Measurements from ENCODE around the gene MAP4K2.
A peak's percentile ranks its signal among the peaks of the same experiment; 100 is the strongest.

Gene MAP4K2

DNA sequence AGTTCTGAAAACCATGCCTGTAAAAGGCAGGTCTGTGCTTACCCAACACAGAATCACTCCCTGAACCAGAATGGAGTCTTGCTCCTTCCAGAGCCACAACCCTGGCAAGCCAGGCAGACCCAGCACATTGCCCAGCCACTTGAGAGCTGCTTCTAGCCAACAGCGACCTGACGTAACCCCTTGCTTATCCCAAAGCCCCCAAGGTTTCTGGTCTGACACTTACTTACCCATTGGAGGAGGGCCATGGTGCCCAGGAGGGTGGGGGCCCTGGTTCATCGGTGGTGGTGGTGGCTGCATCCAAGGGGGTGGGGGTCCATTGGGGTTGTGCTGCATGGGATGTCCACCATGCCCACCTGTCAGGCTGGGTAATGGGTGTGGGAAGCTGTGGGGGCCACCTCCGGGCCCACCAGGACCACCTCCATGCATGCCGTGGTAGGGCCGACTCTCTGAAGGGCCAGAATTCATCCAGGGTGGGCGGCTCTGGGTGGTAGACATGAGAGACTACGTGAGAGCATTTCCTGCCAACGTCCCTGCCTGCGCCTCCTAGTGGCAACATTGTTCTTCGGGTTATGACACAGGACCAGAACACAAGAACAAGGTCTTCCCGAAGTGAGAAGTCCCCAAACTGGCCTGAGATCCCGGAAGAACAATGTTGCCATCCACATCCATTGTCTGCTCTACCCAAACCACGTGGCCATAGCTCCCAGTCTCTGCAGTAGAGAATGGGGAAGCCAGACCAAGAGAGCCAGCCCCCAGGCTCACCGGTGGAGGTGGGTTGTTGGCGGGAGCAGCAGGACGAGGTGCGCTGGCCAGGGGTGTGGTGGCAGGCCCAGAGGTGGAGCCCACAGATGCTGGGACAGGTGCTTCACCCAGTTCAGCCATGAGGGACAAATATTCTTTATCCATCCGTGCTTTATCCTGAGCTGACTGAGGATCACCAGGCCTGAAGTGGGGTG is 35.4 kb downstream of the MAP4K2 start:
- H3K27ac ChIP-seq (ENCODE audit: low read length) = no peak overlapping the region

DNA sequence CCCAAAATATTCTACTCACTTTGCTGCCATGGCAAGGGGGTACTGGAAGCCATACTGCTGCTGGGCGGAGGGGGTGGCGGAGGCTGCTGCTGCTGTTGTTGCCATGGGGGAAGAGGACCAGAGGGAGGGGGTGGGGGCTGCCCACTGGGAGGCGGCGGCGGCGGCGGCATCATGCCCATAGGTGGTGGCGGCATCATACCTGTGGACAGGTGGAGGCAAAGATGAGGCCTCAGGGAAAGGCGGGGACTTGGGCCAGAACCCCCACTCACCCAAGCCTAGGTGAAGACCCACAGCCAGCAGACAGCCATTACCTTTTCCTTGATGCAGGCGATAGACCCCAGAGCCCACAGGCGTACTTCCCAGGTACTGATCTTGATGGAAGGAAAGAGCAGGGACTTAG is 36.1 kb downstream of the MAP4K2 start:
- Histone ChIP-seq H3K4me3 (ENCODE audit: low read length) (no peak overlapping the region), H3K4me1 (ENCODE audit: control insufficient read depth, low read depth, low read length) (peaks cover 39% of the 10 kb centered on the region), H3K36me3 (ENCODE audit: control insufficient read depth, low read depth, low read length) (peaks cover 72% of the 10 kb centered on the region), H3K9me3 (ENCODE audit: control insufficient read depth, low read depth, low read length) (no peaks in the 10 kb centered on the region), H3K27ac (ENCODE audit: low read length) (no peak overlapping the region), H3K9ac (ENCODE audit: low read length) (no peak overlapping the region), H3K27me3 (ENCODE audit: control insufficient read depth, insufficient read depth, low read length) (no peaks in the 10 kb centered on the region)

More for the DNA sequence above, 35.4 kb downstream of the MAP4K2 start:
- Histone ChIP-seq H3K9ac (ENCODE audit: low read length) (no peak overlapping the region), H3K27me3 (ENCODE audit: control insufficient read depth, insufficient read depth, low read length) (no peaks in the 10 kb centered on the region), H3K4me3 (ENCODE audit: low read length) (no peak overlapping the region), H3K36me3 (ENCODE audit: control insufficient read depth, low read depth, low read length) (peaks cover 79% of the 10 kb centered on the region), H3K4me1 (ENCODE audit: control insufficient read depth, low read depth, low read length) (peaks cover 33% of the 10 kb centered on the region), H3K9me3 (ENCODE audit: control insufficient read depth, low read depth, low read length) (no peaks in the 10 kb centered on the region)

DNA sequence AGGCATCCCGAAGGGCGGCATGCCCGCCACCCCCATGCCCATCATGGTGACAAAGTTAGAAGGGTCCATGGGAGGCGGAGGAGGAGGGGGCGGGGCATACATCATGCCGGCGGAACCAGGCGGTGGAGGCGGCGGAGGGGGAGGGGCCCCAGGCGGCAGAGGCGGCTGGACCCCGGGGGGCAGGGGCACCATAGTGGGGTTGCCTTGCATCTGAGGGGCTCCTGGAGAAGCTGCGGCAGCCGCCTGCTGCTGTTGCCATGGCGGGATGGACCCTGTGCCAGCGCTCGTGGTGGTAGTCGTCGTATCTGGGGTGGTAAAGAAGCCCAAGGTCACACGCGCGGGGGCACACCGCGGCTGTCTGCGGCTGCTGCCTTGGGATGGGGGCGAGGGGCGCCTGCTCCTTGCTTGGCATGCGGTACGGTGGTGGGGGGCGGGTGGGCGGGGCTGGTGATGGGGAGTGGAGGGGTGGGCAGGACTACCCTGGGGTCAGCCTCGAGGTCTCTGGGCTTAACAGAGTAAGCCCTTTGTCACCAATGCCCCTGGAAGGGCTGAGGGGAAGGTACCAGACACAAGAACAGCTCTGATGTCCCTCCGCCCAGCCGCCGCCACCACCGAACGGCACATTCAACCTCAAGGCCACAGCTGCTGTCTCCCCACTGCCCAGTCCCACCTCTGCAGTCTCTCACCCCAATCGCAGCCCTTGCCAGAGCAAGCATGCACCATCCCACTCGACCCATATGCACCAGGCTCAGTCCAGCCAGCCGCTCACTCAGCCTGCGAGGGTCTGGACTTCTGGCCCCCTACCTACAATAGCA is 37.0 kb downstream of the MAP4K2 start:
- H3K27me3 ChIP-seq (ENCODE audit: control insufficient read depth, insufficient read depth, low read length) = no peaks in the 10 kb centered on the region
- H3K4me1 ChIP-seq (ENCODE audit: control insufficient read depth, low read depth, low read length) = peaks cover 43% of the 10 kb centered on the region
- no peak overlapping the region for H3K4me3 ChIP-seq (ENCODE audit: low read length)
- H3K9ac ChIP-seq (ENCODE audit: low read length) = no peak overlapping the region
- no peak overlapping the region for H3K27ac ChIP-seq (ENCODE audit: low read length)
- H3K36me3 ChIP-seq (ENCODE audit: control insufficient read depth, low read depth, low read length) = peaks cover 64% of the 10 kb centered on the region
- no peaks in the 10 kb centered on the region for H3K9me3 ChIP-seq (ENCODE audit: control insufficient read depth, low read depth, low read length)

DNA sequence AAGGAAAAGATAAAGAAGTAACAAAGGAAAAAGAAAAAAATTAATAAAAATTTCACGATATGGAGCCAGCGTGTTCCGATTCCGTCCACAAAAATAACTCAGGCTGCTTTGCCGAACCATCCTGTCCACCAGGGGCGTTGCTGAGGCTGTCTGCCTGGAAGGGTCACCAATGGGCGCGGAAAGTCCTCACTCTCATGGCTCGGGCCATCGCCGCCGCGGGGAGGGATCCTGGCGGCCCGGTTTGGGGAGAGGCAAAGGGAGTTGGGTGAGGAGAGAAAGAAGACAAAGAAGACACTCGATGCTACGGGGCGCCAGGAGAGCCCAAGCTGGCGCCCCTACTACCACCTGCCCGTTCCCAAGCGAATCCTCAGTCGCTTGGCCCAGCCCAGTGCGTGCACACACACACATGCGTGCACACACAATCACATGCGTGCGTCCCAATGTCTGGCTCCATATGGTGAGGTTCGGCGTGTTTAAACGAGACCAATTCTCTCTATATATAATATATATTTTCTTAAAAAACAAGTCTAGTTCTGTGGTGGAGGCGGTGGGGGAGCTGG is 37.6 kb downstream of the MAP4K2 start:
- no peak overlapping the region for H3K27ac ChIP-seq (ENCODE audit: low read length)
- H3K4me1 ChIP-seq (ENCODE audit: control insufficient read depth, low read depth, low read length) = peaks cover 49% of the 10 kb centered on the region
- H3K9ac ChIP-seq (ENCODE audit: low read length) = no peak overlapping the region
- peaks cover 57% of the 10 kb centered on the region for H3K36me3 ChIP-seq (ENCODE audit: control insufficient read depth, low read depth, low read length)
- no peaks in the 10 kb centered on the region for H3K9me3 ChIP-seq (ENCODE audit: control insufficient read depth, low read depth, low read length)
- no peak overlapping the region for H3K4me3 ChIP-seq (ENCODE audit: low read length)
- H3K27me3 ChIP-seq (ENCODE audit: control insufficient read depth, insufficient read depth, low read length) = no peaks in the 10 kb centered on the region

DNA sequence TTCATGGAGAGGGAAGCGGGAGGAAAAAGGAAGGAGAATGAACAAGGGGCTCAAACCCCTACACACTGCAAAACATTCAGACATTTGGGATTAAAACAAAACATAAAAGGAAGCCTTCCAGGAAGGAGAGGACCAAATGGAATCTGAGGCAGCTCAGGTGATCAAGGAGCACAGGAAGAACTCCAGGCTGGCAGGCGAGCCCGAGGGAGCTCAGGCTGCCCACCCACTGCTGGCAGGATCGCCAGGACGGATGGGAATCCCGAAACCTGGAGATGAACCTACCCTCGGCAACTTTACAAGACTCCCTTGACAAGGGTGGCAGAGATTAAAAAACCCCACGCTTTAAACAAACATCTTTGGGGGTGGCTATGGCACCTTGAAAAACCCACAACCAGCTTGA is 38.3 kb downstream of the MAP4K2 start:
- H3K36me3 ChIP-seq (ENCODE audit: control insufficient read depth, low read depth, low read length) = peaks cover 51% of the 10 kb centered on the region
- no peak overlapping the region for H3K9ac ChIP-seq (ENCODE audit: low read length)
- H3K27ac ChIP-seq (ENCODE audit: low read length) = no peak overlapping the region
- no peaks in the 10 kb centered on the region for H3K27me3 ChIP-seq (ENCODE audit: control insufficient read depth, insufficient read depth, low read length)
- no peaks in the 10 kb centered on the region for H3K9me3 ChIP-seq (ENCODE audit: control insufficient read depth, low read depth, low read length)
- peaks cover 54% of the 10 kb centered on the region for H3K4me1 ChIP-seq (ENCODE audit: control insufficient read depth, low read depth, low read length)
- no peak overlapping the region for H3K4me3 ChIP-seq (ENCODE audit: low read length)

DNA sequence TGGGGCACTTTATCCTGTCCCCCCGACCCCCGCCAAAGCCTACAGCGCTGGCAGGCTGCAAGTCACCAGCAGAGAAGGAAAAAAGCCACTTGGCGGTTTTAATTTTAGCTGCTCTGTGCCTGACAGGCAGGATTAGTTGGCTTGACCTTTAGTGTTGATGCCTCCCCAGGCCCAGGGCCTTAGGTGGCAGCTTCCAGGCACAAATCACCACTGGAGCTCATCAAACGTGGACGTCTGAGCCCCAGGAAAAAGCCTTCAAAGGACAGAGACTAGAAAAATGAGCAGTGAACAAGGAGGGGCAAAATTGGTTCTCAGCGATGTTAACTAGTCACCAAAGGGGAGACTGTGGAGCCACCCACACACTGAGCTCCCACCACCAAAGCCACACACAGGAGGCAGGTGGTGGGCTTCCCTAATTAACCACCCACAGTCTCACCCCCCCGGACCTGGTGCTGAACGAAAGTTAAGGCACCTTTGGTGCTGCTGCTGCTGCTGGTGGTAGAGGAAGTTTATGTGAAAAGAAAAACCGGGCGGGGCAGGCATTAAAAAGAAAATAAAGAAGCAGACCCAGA is 38.9 kb downstream of the MAP4K2 start:
- Histone ChIP-seq H3K36me3 (ENCODE audit: control insufficient read depth, low read depth, low read length) (peaks cover 44% of the 10 kb centered on the region), H3K4me3 (ENCODE audit: low read length) (peak overlapping the region; percentile 26), H3K4me1 (ENCODE audit: control insufficient read depth, low read depth, low read length) (peaks cover 60% of the 10 kb centered on the region), H3K9ac (ENCODE audit: low read length) (peak overlapping the region; percentile 51), H3K9me3 (ENCODE audit: control insufficient read depth, low read depth, low read length) (no peaks in the 10 kb centered on the region), H3K27ac (ENCODE audit: low read length) (peak overlapping the region; percentile 43), H3K27me3 (ENCODE audit: control insufficient read depth, insufficient read depth, low read length) (no peaks in the 10 kb centered on the region)

DNA sequence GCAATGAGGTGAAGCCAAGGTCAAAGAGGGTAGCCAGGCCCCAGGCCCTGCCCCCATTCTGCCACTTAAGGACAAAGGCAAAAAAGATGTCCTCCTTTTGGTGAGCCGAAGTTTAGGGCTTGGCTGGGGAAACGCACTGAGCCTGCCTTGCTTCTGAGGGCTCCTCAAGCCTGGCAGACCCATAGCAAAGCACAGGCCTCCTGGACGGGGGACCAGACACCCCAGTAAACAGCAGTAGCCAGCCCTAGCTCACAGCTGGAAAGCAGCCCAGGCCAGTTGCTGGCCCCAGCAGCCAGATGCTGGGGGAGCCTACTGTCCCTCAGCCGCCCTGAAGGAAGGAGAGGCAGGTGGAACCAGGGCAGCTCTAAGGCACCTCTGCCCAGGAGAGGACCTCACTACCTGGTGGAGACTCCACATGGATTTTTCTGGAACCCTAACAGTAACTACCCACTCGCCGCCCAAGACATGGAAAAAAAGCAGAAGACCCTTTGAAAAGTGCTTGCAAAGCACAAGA is 39.4 kb downstream of the MAP4K2 start:
- H3K27me3 ChIP-seq (ENCODE audit: control insufficient read depth, insufficient read depth, low read length) = no peaks in the 10 kb centered on the region
- H3K4me1 ChIP-seq (ENCODE audit: control insufficient read depth, low read depth, low read length) = peaks cover 63% of the 10 kb centered on the region
- no peaks in the 10 kb centered on the region for H3K9me3 ChIP-seq (ENCODE audit: control insufficient read depth, low read depth, low read length)
- peak overlapping the region; percentile 26 for H3K4me3 ChIP-seq (ENCODE audit: low read length)
- H3K27ac ChIP-seq (ENCODE audit: low read length) = peak overlapping the region; percentile 43
- H3K9ac ChIP-seq (ENCODE audit: low read length) = peak overlapping the region; percentile 51
- peaks cover 39% of the 10 kb centered on the region for H3K36me3 ChIP-seq (ENCODE audit: control insufficient read depth, low read depth, low read length)

DNA sequence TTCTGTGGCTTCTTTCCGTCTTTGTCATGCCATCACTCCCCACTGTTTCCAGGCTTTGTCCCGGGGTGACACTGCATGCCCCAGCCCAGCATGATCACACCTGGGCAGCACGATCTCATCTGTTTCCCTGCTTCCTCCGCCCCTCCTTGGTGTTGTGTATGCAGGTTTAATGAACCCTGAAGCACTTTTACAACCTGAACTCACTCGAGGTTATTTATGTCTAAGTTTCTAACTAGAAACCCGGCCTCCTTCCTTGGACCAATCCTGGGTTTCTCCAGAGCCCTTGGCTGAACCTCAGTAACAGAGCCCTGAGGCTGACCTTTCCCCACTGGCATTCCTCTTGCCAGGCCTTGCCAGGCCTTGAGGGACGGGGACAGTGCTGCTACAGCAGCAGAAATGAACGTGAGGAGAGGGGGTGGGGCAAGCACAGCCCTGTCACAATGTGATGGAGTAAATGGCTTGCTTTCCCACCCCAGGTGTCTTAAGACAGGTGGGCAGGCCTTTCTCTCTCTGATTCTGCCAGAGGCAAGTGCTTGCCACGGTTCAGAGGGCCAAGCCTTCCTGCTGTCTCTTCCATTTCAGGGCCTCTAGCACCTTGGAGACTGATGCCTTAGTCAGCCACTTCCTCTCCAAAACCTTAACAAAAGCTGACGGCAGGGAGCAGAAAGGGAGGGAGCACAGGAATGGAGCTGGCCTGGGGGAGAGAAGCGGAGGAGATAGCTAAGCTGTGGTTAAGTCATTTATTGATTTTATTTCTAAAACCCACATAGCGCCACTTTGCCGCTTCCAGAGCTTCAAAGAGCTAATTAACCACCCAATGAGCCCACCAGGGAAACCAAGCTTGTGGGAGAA is 40.1 kb downstream of the MAP4K2 start:
- Histone ChIP-seq H3K27ac (ENCODE audit: low read length) (peak overlapping the region; percentile 43), H3K9ac (ENCODE audit: low read length) (peak overlapping the region; percentile 51), H3K4me1 (ENCODE audit: control insufficient read depth, low read depth, low read length) (peaks cover 63% of the 10 kb centered on the region), H3K4me3 (ENCODE audit: low read length) (peak overlapping the region; percentile 26), H3K9me3 (ENCODE audit: control insufficient read depth, low read depth, low read length) (no peaks in the 10 kb centered on the region), H3K36me3 (ENCODE audit: control insufficient read depth, low read depth, low read length) (peaks cover 32% of the 10 kb centered on the region), H3K27me3 (ENCODE audit: control insufficient read depth, insufficient read depth, low read length) (no peaks in the 10 kb centered on the region)

DNA sequence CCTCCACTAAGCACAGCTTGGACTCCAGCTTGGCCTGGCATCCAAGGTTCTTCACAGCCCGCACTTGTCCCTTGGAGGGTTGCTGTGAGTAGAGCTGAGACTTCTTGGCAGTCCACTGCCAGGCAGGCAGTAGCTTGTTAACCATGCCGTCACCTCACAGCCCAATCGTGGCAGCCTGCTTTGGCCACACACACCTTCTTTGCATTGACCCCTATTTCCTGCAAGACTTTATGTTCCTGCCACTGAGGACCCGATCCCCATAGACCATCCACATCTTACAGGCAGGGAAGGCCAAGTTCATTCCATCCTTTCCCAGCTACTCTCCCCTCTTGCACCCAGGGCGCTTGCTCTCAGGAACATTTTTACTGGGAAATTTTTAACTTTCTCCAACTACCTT is 40.7 kb downstream of the MAP4K2 start:
- Histone ChIP-seq H3K36me3 (ENCODE audit: control insufficient read depth, low read depth, low read length) (peaks cover 27% of the 10 kb centered on the region), H3K9ac (ENCODE audit: low read length) (peak overlapping the region; percentile 51), H3K9me3 (ENCODE audit: control insufficient read depth, low read depth, low read length) (no peaks in the 10 kb centered on the region), H3K4me3 (ENCODE audit: low read length) (peak overlapping the region; percentile 26), H3K4me1 (ENCODE audit: control insufficient read depth, low read depth, low read length) (peaks cover 61% of the 10 kb centered on the region), H3K27ac (ENCODE audit: low read length) (peak overlapping the region; percentile 43), H3K27me3 (ENCODE audit: control insufficient read depth, insufficient read depth, low read length) (no peaks in the 10 kb centered on the region)

DNA sequence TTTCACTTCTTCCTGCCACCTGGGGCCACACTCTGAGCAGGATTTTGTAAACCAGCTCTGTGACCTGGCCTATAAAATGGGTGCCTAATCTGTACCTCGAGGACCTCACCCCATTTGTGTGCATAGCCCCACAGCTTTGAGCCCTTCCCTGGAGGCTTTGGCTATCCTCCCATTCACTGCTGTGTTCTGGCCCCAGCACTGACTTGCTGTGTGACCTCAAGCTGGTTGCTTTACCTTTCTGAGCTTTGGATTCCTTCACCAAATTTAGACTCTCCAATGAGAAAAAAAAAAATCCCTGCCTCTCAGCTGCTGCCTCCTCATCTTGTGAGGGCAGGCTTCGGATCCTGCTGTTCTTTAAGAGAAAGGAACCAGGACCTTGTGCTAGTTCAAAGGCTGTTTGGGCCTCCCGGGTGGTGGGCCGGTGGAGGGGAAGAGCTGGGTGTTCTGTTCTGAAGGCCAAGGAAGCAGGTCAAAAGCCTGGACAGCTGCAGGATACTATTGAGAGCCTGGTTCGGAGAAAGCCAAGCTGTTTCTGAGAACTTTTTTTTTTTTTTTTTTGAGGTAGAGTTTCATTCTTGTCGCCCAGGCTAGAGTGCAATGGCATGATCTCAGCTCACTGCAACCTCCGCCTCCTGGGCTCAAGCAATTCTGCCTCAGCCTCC is 42.1 kb downstream of the MAP4K2 start:
- Histone ChIP-seq H3K9ac (ENCODE audit: low read length) (no peak overlapping the region), H3K4me1 (ENCODE audit: control insufficient read depth, low read depth, low read length) (peaks cover 59% of the 10 kb centered on the region), H3K4me3 (ENCODE audit: low read length) (no peak overlapping the region), H3K9me3 (ENCODE audit: control insufficient read depth, low read depth, low read length) (no peaks in the 10 kb centered on the region), H3K27ac (ENCODE audit: low read length) (peak overlapping the region; percentile 12), H3K27me3 (ENCODE audit: control insufficient read depth, insufficient read depth, low read length) (no peaks in the 10 kb centered on the region), H3K36me3 (ENCODE audit: control insufficient read depth, low read depth, low read length) (peaks cover 19% of the 10 kb centered on the region)

All from iPS-18a (cell line).